CD4-positive, alpha-beta T cell treated with Interleukin-6 for 4 hours (primary cell): ENCODE results near the gene TAF4B.
"Not testable (repeated sequence)": the region's sequence is repeated elsewhere in the genome, so short reads cannot be mapped to it uniquely, and the experiment has no call there.

ENCODE experiments used
- DNase-seq: peaks from one replicate; pipeline ENCODE4 v3.0.0-alpha.2; 2020; ENCODE audit warnings: mixed read lengths

Gene TAF4B, protein sequence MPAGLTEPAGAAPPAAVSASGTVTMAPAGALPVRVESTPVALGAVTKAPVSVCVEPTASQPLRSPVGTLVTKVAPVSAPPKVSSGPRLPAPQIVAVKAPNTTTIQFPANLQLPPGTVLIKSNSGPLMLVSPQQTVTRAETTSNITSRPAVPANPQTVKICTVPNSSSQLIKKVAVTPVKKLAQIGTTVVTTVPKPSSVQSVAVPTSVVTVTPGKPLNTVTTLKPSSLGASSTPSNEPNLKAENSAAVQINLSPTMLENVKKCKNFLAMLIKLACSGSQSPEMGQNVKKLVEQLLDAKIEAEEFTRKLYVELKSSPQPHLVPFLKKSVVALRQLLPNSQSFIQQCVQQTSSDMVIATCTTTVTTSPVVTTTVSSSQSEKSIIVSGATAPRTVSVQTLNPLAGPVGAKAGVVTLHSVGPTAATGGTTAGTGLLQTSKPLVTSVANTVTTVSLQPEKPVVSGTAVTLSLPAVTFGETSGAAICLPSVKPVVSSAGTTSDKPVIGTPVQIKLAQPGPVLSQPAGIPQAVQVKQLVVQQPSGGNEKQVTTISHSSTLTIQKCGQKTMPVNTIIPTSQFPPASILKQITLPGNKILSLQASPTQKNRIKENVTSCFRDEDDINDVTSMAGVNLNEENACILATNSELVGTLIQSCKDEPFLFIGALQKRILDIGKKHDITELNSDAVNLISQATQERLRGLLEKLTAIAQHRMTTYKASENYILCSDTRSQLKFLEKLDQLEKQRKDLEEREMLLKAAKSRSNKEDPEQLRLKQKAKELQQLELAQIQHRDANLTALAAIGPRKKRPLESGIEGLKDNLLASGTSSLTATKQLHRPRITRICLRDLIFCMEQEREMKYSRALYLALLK

DNA sequence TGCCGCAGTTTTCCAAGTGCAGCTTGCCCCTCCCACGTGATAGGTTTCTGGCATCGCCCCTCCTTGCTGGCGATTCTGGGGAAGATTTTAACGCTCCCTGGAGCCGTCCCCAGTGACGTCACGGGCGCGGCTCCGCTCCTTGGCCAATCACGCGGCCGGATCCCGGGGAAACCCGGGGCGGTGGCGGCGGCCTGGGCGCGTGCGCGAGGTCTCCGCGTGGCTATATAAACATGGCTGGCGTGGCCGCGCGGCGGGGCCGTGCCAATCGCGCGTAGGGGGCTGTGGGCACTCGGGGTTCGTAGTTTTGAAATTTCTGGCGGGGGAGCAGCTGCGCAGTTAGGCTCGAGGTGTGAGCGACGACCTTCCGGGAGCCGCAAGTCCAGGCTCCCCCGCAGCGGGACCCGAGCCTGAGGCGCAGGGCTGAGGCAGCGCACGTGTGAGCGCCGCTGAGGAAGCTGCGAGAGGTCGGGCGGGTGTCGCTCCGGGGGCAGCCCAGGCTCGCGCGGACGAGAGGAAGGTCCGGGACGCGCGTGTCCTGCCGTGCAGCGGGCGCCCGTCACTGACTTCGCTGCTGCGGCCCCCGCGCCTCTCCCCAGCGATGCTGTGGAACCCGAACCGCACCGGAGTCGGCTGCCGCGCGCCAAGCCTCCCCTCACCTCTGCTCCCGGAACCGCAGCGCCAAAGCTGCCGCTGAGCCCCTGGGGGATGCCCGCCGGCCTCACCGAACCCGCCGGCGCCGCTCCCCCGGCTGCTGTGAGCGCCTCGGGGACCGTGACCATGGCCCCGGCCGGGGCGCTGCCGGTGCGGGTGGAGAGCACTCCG is at the start of gene TAF4B:
Gene TAF4B, plus strand, starts transcription at position 217 of the 822 bp plus-strand sequence. Its CDS starts 489 bp downstream, at position 706.
- peak; percentile 95 for DNase-seq

GRCh38 chr18:26181343-26181826 is 44.9 kb upstream of the TAF4B start:
- DNase-seq: no peak

DNA sequence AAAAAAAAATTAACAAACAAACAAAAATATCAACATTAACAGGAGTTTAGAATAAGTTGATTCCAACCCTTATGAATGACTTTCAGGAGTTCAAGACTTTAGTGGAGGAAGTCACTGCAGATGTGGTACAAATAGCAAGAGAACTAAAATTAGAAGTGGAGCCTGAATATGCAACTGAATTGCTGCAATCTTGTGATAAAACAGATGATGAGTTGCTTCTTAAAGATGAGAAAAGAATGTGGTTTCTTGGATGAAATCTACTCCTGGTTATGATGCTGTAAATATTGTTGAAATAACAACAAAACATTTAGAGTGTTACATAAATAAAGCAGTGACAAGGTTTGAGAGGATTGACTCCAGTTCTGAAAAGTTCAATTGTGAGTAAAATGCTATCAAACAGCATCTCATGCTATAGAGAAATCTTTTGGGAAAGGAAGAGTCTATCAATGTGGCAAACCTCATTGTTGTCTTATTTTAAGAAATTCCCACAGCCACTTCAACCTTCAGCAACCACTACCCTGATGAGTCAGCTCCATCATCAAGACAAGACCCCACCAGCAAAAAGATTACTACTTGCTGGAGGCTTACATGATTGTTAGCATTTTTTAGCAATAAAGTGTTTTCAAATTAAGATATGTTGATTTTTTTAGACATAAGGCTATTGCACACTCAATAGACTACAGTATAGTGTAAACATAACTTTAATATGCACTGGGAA is 42.7 kb upstream of the TAF4B start:
- DNase-seq: no peak

DNA sequence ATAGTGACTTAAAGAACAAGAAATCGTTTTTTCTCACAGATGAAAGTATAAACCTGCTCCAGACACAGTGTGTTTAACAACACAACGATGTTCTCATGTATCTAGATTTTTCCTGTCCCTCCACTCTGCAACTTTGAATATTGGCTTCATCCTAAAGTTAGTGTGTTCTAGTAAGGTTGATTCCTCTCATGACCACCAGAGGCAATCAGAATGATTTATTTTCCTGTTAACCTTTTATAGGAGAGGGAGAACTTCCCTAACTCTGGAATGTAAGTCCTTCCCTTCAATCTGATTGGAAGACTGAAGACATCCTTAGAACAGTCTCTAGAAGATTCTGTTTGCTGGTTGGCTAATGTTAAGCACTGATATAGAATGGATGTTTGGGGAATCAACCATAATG is 41.0 kb upstream of the TAF4B start:
- DNase-seq: no peak

DNA sequence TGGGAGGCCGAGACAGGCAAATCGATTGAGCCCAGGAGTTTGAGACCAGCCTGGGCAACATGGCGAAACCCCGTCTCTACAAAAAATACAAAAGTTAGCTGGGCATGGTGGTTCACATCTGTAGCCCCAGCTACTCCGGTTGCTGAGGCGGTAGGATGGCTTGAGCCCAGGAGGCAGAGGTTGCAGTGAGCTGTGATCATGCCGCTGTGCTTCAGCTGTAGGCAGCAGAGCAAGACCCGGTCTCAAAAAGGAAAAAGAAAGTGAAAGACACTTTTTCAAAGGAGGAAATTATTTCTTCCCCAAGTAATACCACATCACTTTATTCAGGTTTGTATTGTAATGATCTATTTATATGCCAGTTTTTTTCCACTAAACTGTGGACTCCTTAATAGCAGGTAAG is 35.7 kb upstream of the TAF4B start:
- peak; percentile 65 for DNase-seq

DNA sequence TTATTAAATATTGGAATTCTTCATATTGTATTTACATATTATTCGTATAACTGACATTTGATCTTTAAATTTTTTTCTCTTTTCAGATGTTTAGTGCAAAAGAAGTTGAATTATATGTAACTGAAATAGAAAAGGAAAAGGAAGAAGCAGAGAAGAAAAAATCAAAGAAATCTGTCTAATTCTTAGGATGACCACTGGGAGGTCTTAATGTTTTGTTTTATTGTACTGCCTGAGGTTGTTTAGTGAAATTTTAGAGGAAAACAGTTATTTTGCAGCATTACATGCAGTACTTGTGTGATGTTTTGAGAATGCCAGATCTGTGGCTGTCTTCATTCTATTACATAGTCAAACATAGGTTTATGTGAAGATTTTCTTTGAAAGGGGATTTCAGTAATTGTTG is 34.0 kb upstream of the TAF4B start:
- no peak for DNase-seq

- DNase-seq: no peak
These were observed 29.6 kb upstream of the TAF4B start for GRCh38 chr18:26196605-26197004.

GRCh38 chr18:26202001-26202400 is 24.2 kb upstream of the TAF4B start:
- not testable (repeated sequence) for DNase-seq

GRCh38 chr18:26205318-26205717 is 20.9 kb upstream of the TAF4B start:
- DNase-seq: no peak

- no peak for DNase-seq
These were observed 19.8 kb upstream of the TAF4B start for GRCh38 chr18:26206488-26206887.

DNA sequence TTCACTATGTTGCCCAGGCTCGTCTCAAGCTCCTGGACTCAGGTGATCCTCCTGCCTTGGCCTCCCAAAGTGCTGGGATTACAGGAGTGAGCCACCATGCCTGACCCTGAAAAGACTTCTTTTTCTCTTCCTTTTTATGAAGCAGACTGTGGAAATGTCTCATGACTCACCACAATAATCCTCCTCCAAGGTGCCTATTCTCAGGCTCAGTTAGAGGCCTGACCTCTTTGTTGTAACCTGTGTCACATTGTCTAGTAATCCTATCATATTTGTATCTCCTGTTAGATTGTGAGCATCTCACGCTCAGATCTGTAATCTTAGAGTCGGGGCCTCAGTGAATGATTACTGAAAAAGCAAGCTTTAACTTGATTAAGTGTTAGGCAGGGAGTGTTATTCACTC is 18.3 kb upstream of the TAF4B start:
- DNase-seq: no peak

DNA sequence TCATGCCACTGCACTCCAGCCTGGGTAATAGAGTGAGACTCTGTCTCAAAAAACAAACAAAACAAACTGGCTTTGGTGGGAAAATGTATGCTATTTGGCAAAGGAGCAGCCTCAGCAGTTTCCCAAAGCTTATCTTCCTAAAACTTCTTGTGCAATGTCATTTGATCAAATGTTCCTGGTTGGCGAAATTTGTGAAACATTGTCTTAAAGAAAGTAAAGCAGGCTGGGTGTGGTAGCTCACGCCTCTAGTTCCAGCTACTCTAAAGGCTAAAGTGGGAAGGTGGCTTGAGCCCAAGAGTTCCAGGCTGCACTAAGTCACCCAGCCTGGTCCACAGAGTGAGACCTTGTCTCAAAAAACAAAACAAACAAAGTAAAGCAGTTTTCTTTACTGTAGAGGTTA is 17.3 kb upstream of the TAF4B start:
- no peak for DNase-seq

DNA sequence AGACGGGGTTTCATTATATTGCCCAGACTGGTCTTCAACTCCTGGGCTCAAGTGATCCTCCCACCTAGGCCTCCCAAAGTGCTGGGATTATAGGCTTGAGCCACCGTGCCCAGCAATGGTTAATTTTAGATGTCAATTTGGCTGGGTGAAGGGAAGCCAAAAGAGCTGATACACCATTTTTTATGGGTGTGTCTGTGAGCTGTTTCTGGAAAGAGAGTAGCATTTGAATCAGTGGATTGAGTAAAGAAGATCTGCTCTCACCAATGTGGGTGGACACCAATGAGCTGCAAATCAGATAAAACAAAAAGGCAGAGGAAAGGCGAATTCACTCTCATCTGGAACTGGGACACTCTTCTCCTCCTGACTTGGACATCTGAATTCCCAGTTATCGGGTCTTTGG is 16.1 kb upstream of the TAF4B start:
- DNase-seq: no peak

DNA sequence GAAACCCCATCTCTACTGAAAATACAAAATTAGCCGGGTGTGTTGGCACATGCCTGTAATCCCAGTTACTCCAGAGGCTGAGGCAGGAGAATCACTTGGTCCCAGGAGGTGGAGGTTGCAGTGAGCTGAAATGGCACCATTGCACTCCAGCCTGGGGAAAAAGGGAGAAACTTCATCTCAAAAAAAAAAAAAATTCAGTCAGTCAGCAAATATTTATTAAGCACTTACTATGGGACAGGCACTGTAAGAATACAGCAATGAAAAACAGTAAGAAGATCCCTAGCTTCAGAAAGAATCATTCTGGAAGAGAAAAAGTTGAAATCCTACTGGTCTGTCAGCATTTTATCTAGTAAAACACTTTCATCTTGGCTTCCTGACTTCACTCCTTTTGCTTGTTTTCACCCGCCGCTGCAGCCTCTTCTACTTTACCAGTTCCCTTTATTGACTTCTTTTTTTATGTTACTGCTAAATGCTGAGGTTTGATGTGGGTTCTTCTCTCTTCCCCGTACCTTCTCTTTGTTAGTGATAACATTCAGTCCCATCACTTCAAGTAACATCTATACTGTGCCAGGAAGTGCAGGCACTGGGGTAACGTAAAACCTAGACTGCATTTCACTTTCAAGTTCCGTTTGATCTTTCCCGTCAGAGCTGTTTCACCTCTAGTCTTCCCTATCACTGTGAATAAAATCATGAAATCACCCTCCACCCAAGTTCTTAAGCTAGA is 10.8 kb upstream of the TAF4B start:
- DNase-seq: peak; percentile 75

DNA sequence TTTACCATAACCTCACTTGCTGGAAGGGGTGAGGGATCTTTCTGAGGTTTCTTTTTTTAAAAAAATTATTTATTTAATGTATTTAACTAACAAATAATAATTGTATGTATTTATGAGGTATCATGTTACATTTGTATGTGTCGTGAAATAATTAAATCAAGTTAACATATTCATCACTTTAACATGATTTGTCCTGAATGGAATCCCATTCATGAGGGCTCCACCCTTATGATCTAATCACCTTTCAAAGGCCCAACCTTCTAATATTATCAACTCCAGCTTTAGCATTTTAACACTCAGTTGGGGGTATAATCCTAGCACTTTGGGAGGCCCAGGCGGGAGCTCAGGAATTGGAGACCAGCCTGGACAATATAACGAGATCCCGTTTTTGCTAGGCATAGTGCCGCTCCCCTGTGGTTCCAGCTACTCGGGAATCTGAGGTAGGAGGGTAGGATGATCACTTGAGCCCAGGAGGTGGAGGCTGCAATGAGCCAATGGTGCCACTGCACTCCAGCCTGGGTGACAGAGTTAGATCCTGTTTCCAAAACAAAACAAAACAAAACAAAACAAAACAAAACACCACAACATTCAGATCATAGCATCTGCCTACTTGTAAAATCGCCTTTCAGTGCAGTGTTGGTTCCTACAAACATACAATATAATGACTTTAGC is 1.1 kb upstream of the TAF4B start:
- DNase-seq: no peak

DNA sequence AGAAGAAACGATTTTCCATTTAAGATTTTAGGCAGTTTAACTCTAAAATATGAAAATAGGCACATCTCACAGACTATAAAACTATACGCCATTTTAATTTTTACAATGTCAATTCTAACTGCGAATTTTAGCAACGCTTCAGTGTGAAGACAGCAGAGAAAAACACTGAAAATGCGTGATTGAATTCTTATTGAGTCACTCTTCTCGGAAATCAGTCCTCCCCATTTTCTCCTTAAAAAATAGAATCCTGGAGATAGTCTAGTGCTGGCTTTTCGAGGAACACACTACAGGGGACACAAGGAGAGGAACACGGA is 373 bp upstream of the TAF4B start:
- no peak for DNase-seq

DNA sequence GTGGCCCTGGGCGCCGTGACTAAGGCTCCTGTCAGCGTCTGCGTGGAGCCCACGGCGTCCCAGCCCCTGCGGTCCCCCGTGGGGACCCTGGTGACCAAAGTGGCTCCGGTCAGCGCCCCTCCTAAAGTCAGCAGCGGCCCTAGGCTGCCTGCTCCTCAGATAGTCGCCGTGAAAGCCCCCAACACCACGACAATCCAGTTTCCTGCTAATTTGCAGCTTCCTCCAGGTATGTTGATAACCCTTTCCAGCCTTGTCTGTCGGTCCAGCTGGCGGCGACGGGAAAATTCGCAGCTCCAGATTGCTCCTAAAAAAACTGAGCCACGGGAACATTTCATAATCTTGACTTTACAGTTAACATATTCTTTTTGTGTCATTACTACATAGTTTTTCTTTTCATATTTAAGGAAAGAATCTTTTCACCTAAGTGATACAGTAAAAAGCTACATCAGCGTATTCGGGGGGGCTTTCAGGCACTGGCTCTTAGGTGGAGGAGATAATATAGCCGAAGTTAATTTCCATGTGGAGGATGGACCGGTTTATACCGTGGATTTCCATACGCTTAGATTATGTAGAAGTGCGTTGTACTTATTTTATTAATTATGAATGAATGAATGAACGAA is 916 bp downstream of the TAF4B start:
- no peak for DNase-seq

- DNase-seq: no peak
These were observed 2.5 kb downstream of the TAF4B start for GRCh38 chr18:26228562-26229260.

DNA sequence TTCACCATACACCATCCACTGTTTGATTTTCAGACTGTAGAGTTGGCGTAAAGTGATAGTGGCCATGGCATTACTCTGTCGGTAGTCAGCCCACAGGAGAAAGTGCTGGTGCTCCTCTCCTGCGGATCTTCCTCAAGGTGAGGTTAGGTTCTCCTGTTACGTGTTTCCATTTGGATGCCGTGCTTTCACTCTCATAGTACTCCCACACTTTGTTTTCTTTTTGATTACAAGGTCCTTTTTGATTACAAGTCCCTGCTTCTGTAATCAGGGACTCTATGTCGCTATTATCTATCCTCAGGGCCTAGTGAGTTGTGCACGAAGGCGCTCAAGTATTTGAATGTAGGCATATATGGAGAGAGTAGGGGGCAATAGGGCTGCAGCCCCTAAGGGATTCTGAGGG is 4.3 kb downstream of the TAF4B start:
- DNase-seq: no peak

DNA sequence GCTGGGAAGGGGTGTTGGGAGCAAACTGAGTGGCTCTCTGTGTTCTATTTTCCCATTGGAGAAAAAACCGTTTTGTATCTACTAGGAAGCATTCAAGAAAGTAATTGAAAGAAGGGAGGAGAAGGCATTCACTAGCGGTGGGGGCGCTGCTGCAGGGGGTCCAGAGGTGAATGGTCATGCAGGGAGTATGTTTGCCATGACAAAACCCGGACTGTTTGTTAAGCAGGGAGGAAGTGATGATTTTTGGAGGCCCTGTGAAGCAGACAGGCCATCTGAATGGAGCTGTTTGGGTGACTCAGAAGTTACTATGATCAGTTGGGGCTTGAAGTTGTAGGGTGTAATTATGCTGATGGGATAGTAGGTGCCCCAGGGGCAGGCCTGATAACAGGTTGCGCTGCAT is 7.0 kb downstream of the TAF4B start:
- no peak for DNase-seq
